Stimulated activated naive CD8-positive, alpha-beta T cell treated with anti-CD3 and anti-CD28 coated beads, Interleukin-15, amount 100 ng/mL, for 72 hours (primary cell): ENCODE data around the gene DTL.
A peak's percentile ranks its signal among the peaks of the same experiment; 100 is the strongest.
"Not testable (repeated sequence)": the region's sequence is repeated elsewhere in the genome, so short reads cannot be mapped to it uniquely, and the experiment has no call there.

ENCODE experiments used
- ATAC-seq: fragments of 150-1000 bp; cut with Tn5 transposase; 2 replicates; pipeline ENCODE4 v1.10.0; 2021; ENCODE audit warnings: mild to moderate bottlenecking, moderate library complexity
- DNase-seq, 2 donors: peaks; one replicate each; pipeline ENCODE4 v3.0.0; 2021 to 2022
- H3K27ac Mint-ChIP-seq, 2 donors: one replicate each; pipeline ENCODE4 v1.8.0; 2022; ENCODE audit warnings: mild to moderate bottlenecking in 2 of 2, mixed read lengths in 2 of 2, moderate library complexity in 2 of 2
- H3K27me3 Mint-ChIP-seq: one replicate; pipeline ENCODE4 v1.8.0; 2022; ENCODE audit warnings: mixed read lengths
- H3K4me1 Mint-ChIP-seq: one replicate; pipeline ENCODE4 v1.8.0; 2022; ENCODE audit warnings: mild to moderate bottlenecking, mixed read lengths
- H3K4me3 Mint-ChIP-seq, 2 donors: one replicate each; pipeline ENCODE4 v1.8.0; 2022; ENCODE audit warnings: mild to moderate bottlenecking in 2 of 2, mixed read lengths in 2 of 2, moderate library complexity in 1 of 2
- H3K9me3 Mint-ChIP-seq, 2 donors: one replicate each; pipeline ENCODE4 v1.8.0; 2022; ENCODE audit warnings: mixed read lengths in 2 of 2

Gene DTL, protein sequence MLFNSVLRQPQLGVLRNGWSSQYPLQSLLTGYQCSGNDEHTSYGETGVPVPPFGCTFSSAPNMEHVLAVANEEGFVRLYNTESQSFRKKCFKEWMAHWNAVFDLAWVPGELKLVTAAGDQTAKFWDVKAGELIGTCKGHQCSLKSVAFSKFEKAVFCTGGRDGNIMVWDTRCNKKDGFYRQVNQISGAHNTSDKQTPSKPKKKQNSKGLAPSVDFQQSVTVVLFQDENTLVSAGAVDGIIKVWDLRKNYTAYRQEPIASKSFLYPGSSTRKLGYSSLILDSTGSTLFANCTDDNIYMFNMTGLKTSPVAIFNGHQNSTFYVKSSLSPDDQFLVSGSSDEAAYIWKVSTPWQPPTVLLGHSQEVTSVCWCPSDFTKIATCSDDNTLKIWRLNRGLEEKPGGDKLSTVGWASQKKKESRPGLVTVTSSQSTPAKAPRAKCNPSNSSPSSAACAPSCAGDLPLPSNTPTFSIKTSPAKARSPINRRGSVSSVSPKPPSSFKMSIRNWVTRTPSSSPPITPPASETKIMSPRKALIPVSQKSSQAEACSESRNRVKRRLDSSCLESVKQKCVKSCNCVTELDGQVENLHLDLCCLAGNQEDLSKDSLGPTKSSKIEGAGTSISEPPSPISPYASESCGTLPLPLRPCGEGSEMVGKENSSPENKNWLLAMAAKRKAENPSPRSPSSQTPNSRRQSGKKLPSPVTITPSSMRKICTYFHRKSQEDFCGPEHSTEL

DNA sequence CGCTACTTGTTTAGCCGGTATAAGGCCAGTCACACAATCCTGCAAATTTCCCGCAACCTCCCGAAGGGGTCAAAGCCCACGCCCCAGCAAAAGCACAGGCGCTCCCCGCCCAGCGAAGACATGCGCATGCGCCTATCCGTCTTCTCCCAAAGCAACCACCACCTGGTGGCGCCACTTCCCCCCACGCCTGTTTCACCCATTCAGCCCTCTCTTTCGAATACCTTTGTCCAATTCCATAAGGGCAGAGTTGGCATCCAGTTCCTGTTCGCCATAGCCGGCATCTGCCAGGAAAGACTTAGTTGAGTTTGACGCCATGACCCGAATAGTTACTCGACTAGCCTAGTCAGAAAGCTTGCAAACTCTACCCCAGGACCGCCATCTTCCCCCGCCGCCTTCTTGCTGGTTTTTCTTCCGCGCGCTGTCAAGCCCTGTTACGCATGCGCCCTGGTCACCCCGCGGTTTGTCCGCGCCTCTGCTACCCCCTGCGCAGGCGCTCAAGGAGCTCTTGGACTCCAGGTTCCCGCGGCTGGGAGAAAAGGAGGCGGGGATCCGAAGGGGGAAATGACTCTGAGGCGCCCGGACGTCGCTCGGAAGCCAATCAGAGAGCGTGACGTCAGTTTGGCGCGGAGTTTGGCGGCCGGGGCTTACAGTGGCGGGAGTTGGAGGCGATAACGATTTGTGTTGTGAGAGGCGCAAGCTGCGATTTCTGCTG, at the start of gene DTL, which contains the start of gene INTS7:
Gene DTL, plus strand, starts transcription at position 626 of the 712 bp plus-strand sequence. CDS start 143 bp downstream, outside the sequence.
Gene INTS7, minus strand, starts transcription at position 435 of the 712 bp plus-strand sequence. Its CDS starts 120 bp downstream, at position 315.
- H3K27ac Mint-ChIP-seq = peak within 1 kb of the TSS; percentile 91 to 97
- no peaks in the 10 kb centered on the region for H3K27me3 Mint-ChIP-seq
- ATAC-seq (peak; percentile 88), DNase-seq (peak; percentile 99)
- peak within 1 kb of the TSS; percentile 92 to 98 for H3K4me3 Mint-ChIP-seq
- peaks cover 55% of the 10 kb centered on the region for H3K4me1 Mint-ChIP-seq
- H3K9me3 Mint-ChIP-seq = no peaks in the 10 kb centered on the region

DNA sequence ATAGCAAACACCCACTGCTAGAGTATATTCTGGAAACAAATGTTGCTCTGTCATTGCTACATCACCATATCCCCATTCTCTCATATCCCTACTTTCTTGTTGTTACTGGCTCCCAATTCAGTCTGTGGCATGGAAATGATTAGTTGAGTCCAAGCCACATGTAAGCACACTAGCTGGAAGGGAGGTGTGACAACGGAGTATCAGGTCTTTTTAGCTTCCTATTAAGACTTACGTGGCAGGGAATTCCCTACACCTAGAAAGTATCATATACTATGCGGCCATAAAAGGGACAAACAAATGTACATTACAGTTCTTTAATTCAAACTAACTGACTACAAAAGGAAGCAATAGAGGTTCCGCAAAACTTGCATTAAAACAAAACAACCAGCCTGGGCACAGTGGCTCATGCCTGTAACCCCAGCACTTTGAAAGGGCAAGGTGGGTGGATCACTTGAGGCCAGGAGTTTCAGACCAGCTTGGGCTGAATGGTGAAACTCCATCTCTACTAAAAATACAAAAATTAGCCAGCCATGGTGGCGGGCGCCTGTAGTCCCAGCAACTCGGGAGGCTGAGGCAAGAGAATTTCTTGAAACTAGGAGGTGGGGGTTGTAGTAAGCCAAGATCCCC, 48.8 kb upstream of the DTL start:
- Mint-ChIP-seq H3K9me3 (no peaks in the 10 kb centered on the region), H3K4me3 (no peak overlapping the region), H3K27ac (no peak overlapping the region), H3K27me3 (no peaks in the 10 kb centered on the region), H3K4me1 (no peaks in the 10 kb centered on the region)
- DNase-seq (no peak), ATAC-seq (no peak)

DNA sequence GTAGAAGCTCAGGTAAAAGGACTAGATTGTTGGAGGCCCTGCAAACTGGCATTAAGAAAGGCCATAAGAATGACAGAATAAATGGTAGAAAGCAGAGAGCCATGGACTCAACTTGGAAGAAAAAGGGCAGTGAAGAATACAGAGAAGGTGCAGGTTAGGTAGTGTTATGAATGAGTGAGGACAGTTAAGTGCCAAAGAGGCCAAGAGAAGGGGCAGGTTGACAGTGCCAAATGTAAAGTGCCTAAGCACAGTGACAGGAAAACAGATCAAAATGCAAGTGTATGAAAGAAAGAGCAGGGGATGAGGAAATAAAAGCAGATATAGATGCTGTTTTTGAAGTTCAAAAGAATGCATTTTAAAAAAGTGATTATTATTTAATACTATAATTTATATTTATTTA, 43.9 kb upstream of the DTL start:
- no peaks in the 10 kb centered on the region for H3K9me3 Mint-ChIP-seq
- no peak overlapping the region for H3K27ac Mint-ChIP-seq
- DNase-seq (no peak), ATAC-seq (no peak)
- no peak overlapping the region for H3K4me3 Mint-ChIP-seq
- no peaks in the 10 kb centered on the region for H3K27me3 Mint-ChIP-seq
- H3K4me1 Mint-ChIP-seq = no peaks in the 10 kb centered on the region

DNA sequence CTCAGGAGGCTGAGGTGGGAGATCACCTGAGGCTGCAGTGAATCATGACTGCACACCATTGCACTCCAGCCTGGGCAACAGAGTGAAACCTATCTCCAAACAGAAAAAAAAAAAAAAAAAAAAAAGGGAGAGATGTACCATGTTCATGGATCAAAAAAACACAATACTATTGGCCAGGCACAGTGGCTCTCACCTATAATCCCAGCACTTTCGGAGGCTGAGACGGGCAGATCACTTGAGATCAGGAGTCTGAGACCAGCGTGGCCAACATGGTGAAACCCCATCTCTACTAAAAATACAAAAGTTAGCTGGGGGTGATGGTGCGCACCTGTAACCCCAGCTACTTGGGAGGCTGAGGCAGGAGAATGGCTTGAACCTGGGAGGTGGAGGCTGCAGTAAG, 38.1 kb upstream of the DTL start:
- H3K9me3 Mint-ChIP-seq, H3K27ac Mint-ChIP-seq: not testable (repeated sequence)

DNA sequence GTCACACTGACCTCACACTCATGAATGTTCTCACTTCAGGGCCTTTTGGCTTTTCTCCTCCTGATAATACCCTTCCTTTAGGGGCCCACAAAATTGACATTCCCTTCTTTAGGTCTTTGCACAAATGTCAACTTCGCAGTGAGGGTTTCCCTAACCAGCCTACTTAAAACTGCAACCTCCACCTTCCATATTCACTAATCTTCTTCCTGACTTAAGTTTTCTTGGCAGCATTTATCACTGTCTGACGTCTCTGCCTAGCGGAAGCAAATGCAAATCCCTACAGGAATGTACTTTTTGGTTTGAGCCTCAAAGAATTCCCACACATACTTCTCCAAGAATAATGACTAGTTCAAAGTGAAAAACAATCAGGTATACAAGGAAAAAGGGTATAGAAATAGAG, 33.0 kb upstream of the DTL start:
- DNase-seq = no peak
- ATAC-seq = no peak
- H3K4me3 Mint-ChIP-seq = no peak overlapping the region
- H3K4me1 Mint-ChIP-seq = no peaks in the 10 kb centered on the region
- no peaks in the 10 kb centered on the region for H3K27me3 Mint-ChIP-seq
- no peak overlapping the region for H3K27ac Mint-ChIP-seq
- H3K9me3 Mint-ChIP-seq = no peaks in the 10 kb centered on the region

More for the DNA sequence above, 38.1 kb upstream of the DTL start:
- not testable (repeated sequence) for DNase-seq, H3K27me3 Mint-ChIP-seq, ATAC-seq, H3K4me1 Mint-ChIP-seq, H3K4me3 Mint-ChIP-seq

DNA sequence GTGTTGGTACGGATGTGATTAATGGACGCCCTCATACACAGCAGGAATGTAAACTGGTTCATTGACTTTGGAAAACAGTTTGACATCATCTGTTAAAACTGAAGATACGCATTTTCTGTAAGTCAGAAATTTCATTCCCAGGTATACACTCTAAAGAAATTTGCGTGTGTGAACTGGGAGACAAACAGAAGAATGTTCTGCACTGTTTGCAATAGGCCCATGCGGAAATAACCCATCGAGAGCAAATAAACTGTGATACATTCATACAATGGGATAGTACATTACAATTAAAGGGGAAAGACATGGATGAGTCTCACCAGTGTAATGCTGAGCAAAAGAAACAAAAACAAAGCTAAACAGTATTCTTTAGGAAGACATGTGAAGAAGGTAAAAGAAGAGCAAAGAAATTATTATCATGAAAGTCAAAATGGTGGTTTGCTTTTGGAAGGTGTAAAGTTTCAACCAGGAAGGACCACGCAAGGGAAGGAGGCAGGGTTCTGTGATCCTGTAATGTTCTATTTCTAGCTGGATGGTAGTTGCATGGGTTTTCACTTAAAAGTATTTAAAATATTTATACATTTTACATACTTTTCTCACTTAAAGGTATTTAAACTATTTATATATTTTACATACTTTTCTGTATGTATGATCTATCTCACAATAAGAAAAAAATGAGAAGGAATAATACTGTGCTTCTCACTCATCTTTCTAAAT, 30.5 kb upstream of the DTL start:
- Mint-ChIP-seq H3K27me3 (no peaks in the 10 kb centered on the region), H3K9me3 (no peaks in the 10 kb centered on the region), H3K4me3 (no peak overlapping the region), H3K27ac (no peak overlapping the region), H3K4me1 (no peaks in the 10 kb centered on the region)
- ATAC-seq (no peak), DNase-seq (no peak)

DNA sequence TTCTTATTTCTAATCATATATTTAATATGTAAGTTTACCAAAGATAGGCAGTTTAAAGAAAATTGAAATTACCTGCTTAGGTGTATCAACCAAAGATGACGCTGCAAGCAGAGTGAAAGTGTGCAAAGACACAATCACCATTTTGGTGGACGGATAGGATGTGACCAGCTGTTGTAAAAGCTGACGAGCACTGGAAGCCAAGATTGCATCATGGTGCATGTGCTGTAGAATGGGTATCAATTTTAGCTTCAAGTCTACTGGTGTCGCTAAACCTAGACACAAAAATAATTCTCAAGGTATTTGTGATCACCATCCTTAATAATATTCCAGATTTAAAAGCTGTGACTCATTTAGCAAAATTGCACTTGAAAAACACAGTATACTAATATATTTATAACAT, 28.4 kb upstream of the DTL start:
- H3K27ac Mint-ChIP-seq = no peak overlapping the region
- no peaks in the 10 kb centered on the region for H3K27me3 Mint-ChIP-seq
- H3K9me3 Mint-ChIP-seq = no peaks in the 10 kb centered on the region
- DNase-seq = no peak
- H3K4me3 Mint-ChIP-seq = no peak overlapping the region
- no peak for ATAC-seq
- no peaks in the 10 kb centered on the region for H3K4me1 Mint-ChIP-seq

DNA sequence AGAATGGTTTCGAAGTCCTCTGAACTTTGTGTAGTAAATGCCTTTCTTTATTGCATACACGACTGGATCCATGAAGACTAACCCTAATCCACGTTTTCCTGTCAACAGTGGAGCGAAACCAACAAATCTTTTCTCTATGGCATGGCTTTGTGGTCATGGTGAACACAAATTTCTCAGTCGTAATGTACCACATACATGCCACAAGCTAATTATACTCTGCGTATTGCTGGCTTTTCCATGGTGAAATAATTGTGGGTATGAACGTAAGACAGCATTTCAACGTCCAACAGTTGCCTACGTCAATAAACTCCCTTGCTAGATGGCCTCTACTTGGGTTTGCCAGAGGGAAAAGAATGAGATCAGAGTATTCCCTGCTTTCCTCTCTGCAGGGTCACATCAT, 27.7 kb upstream of the DTL start:
- Mint-ChIP-seq H3K27ac (no peak overlapping the region), H3K27me3 (no peaks in the 10 kb centered on the region), H3K9me3 (no peaks in the 10 kb centered on the region), H3K4me1 (no peaks in the 10 kb centered on the region), H3K4me3 (no peak overlapping the region)
- ATAC-seq = no peak
- DNase-seq = no peak

DNA sequence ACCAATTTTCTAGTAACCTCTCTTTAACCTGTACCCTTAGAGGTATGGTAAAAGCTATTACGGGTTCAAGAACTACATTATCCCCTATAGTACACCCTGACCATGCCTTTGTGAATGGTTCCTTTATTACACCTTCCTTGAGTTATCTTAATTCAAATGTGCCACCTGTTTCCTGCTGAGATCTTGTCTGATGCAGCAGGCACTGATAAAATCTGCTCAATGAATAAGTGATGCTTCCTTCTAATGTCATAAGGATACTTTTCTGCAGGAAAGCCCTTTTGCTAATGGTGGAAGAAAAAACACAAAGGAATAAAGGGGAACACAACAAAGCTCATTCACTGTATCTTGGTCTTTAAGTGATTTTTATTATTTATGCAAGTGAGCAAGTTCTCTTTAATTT, 26.0 kb upstream of the DTL start:
- H3K9me3 Mint-ChIP-seq = no peaks in the 10 kb centered on the region
- no peaks in the 10 kb centered on the region for H3K27me3 Mint-ChIP-seq
- ATAC-seq = no peak
- no peaks in the 10 kb centered on the region for H3K4me1 Mint-ChIP-seq
- H3K27ac Mint-ChIP-seq = no peak overlapping the region
- H3K4me3 Mint-ChIP-seq = no peak overlapping the region
- no peak for DNase-seq

DNA sequence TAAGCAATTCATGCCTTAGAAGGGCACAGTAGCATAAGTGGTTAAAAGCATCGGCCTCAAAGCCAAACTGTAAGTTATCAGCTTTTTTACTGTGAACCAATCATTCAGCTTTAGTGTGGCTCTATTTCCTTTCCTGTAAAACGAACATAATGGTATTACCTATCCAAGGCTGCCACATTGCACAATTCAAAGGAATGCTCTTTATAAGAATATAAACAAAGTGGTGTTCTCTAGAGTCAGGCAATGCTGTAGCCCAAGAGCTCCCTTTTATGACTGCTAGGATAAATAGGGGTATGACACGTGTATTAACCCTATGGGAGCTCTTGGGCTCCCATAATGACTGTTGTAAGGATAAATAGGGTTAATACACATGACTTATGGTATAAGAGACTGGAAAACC, 25.5 kb upstream of the DTL start:
- Mint-ChIP-seq H3K27ac (no peak overlapping the region), H3K27me3 (no peaks in the 10 kb centered on the region), H3K4me1 (no peaks in the 10 kb centered on the region), H3K4me3 (no peak overlapping the region), H3K9me3 (no peaks in the 10 kb centered on the region)
- no peak for DNase-seq
- ATAC-seq = no peak

DNA sequence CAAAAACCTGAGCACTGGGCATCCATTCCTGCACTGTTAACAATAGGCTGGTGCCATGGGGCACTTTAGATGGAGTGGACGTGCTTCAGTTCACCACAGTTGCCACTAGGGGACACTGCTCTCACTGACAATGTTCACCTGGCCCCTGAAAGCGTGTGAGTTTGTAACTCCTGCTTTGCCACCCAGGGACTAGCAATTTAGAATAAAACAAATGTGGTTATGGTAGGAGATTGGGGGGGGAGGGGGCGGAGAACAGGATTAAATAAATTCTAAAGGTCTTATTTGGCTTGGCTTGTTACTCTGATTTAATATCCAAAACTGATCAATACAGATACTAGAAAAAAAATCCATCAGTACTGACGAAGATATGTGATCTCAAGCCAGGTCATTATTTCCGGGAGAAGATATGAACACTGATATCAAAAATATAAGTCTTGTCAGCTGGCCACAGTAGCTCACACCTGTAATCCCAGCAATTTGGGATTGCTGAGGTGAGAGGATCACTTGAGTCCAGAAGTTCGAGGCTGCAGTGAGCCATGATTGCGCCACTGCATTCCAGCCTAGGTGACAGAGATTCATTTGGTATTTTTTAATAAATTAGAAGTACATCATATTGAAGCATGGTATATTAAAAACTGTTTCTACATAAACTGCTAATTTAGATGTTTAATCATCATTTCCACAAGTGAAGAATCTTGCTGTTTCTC, 23.4 kb upstream of the DTL start:
- no peaks in the 10 kb centered on the region for H3K27me3 Mint-ChIP-seq
- DNase-seq (peak; percentile 49 to 58), ATAC-seq (peak; percentile 94)
- no peaks in the 10 kb centered on the region for H3K4me1 Mint-ChIP-seq
- H3K9me3 Mint-ChIP-seq = no peaks in the 10 kb centered on the region
- peak overlapping the region in 1 of 2 donors; percentile 19 for H3K27ac Mint-ChIP-seq
- H3K4me3 Mint-ChIP-seq = no peak overlapping the region

DNA sequence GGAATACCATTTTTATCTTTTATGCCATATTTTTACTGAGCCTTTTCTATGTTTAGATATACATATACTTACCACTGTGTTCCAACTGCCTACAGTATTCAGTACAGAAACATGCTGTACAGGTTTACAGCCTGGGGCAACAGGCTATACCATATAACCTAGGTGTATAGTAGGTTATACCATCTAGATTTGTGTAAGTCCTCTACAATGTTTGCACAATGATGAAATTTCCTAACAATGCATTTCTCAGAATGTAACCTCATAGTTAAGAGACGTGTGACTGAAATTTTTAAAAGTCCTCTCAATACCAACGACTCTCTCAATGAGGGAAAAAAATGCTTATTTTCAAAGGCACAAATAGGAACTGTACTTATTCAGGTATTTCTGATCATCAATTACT, 21.9 kb upstream of the DTL start:
- DNase-seq = no peak
- Mint-ChIP-seq H3K9me3 (no peaks in the 10 kb centered on the region), H3K4me1 (no peaks in the 10 kb centered on the region), H3K4me3 (no peak overlapping the region), H3K27ac (no peak overlapping the region), H3K27me3 (no peaks in the 10 kb centered on the region)
- ATAC-seq = no peak

DNA sequence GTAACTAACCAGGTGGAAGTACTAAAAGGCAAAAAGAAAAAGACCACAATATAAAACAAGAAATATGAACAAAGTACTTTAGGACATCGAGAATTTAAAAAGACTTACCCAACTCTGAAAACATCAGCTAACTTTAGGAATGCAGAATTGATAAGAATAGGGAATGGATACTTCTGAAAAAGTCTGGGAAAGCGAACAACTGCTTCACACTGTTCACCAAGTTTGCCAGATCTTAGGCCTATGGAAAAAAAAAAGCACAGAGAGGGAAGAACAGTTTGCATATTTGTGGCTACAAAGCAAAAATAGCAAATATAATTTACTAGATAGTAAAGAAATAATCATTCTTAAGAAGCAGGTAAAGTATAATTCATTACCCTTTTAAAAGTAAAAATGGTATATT, 14.6 kb upstream of the DTL start:
- no peak overlapping the region for H3K4me3 Mint-ChIP-seq
- no peak overlapping the region for H3K27ac Mint-ChIP-seq
- ATAC-seq = no peak
- H3K27me3 Mint-ChIP-seq = no peaks in the 10 kb centered on the region
- H3K9me3 Mint-ChIP-seq = peaks cover 4 to 9% of the 10 kb centered on the region in 2 donors
- H3K4me1 Mint-ChIP-seq = no peaks in the 10 kb centered on the region
- no peak for DNase-seq

DNA sequence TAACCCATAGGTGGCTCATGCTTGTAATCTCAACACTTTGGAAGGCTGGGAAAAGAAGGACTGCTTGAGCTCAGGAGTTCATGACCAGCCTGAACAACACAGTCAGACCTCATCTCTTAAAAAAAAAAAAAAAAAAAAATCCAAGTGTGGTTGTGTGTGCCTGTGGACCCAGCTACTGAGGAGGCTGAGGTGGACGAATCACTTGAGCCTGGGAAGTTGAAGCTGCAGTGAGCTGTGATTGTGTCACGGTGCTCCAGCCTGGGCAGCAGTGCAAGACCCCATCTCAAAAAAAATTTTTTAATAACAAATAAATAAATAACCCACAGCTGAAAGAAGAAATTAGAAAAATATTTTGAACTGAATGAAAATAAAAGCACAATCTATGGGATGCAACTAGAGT, 14.0 kb upstream of the DTL start:
- no peak for ATAC-seq
- H3K27me3 Mint-ChIP-seq = no peaks in the 10 kb centered on the region
- no peak overlapping the region for H3K27ac Mint-ChIP-seq
- H3K4me1 Mint-ChIP-seq = no peaks in the 10 kb centered on the region
- no peak for DNase-seq
- no peak overlapping the region for H3K4me3 Mint-ChIP-seq
- H3K9me3 Mint-ChIP-seq = peaks cover 4 to 9% of the 10 kb centered on the region in 2 donors
